Stimulated activated CD8-positive, alpha-beta memory T cell treated with anti-CD3 and anti-CD28 coated beads, Interleukin-7, amount 100 ng/mL, for 48 hours (primary cell): ENCODE results near the gene LRFN2.

Source experiments
- DNase-seq, 2 donors: peaks; one replicate each; pipeline ENCODE4 v3.0.0-alpha.2; 2020; ENCODE audit warnings: low read depth in 1 of 2; ENCODE audit errors: extremely low read depth in 1 of 2

The LRFN2 gene

DNA sequence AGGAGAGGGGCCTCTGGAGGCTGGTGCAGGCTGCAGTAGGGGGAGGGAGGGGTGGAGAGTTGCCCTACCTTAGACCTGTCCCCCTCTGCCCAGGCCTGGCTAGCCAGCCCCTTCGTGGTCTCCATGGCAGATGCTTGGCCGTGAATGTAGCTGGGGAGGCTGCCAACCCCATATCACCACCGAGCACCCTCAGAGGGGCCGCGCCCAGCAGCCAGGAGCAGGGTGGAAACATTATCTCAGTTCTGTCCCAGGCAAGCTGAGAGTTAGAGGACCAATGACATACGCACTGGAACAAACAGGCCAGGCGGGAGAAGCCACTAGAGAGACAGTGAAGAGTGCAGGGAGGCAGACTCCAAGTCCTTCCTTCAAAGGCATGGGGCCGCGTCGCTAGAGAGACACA lies 66.5 kb downstream of the LRFN2 start:
- DNase-seq, result no peak

DNA sequence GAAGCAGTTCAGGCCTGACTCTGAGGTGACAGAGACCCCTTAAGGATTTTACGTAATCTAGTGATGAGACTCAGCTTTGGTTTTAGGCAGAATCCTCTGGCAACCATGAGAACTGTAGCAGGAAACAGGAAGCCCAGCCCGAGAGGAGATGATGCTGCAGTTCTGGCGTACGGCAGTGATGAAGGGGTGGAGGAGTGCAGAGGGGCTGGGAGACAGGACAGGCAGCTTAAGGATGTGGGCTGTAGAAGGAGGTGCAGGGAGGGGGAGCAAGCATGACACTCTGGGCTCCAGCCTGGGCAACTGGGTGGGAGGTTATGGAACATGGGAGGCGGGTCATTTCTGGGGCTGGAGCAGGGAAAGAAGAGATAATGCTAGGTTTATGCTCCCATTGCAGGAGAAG lies 67.1 kb downstream of the LRFN2 start:
- no peak for DNase-seq

DNA sequence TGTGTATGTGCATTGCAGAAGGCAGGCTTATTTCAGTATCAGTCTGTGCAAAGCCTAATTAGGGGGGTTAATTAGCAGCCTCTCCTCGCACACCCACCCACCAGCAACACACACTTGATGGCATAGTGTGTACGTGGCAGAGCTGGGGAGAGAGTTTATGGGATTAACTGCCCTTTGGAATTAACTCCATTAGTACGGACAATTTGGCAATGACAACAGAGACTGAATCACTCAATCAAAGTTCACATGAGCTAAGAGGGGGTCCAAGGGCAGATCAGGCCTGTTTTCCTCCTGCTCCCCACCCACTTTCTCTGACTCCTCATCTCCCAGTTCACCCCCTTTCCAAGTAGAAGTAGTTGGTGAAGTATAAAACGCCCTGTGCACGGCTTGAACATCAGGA lies 69.5 kb downstream of the LRFN2 start:
- DNase-seq, result no peak

DNA sequence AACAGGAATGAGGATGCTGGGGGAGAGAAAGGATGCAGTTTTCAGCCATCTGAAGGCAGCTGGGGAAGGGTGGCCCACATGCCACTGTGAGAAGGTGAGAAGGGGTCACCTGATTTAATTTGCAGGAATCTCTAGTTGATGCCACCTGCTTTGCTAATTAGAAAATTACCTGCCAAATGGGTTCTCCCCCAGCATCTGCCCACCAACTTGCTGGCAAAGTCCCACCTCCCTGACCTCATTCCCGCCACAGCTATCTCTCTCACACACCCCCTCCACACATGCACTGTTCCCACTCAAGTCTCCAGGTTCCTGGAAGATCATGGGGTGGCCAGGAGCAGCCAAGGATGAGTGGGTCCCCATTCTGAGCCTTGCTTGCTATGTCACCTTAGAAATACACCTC lies 70.7 kb downstream of the LRFN2 start:
- DNase-seq, result no peak

DNA sequence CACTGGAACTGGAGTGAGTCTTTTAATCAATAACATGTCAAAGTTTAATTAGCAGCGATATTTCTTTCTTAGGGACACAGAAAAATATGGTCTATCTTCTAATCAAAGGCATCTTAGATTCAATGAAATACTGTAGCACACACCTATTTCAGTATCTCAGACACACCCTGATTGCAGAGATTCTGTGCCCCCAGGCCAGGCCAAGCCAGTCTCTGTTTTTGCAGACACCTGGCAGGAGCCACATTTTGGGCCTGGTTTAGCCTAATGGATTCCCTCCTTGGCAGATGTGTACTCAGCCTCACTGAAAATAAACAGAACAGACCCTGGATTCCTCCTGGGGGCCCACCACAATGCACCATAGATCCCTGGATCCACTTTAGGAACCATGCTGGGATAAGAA lies 74.8 kb downstream of the LRFN2 start:
- no peak for DNase-seq

DNA sequence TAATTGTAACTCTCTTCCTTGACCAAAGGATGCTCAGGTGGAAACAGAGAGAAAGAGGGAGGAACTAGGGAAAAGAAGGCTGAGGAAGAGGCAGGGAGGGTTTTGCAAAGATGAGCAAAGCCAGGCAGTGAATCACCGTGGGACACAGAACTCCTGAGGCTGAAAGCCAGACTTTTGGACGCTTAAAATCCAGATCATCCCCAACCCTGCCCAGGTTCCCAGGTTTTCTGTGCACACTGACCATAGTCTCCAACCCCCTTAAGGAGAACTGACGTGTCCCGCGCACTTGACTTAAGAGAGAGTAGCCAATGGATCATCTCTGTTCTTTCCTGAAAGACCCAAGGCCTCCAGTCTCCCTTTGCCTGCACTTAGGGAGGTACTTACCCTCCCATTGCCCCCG lies 75.3 kb downstream of the LRFN2 start:
- no peak for DNase-seq

DNA sequence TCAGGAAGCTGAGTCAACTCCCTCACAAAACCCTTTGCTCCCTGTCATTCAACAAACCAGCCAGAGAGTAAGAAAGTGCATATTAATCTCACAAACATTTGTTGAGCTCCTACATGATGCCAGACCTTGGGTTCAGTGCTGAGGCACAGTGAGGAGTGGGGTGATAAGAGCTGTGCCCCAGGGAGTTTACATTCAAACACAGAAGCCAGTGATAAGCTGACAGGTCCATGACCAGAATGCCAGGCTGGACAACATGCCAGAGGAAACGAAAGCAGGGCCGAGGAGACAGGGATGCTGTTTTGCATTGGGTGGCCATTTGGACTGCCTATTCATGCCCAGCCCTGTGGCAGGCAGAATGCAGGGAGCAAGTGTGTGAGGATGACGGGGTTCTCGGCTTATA lies 76.7 kb downstream of the LRFN2 start:
- no peak for DNase-seq

DNA sequence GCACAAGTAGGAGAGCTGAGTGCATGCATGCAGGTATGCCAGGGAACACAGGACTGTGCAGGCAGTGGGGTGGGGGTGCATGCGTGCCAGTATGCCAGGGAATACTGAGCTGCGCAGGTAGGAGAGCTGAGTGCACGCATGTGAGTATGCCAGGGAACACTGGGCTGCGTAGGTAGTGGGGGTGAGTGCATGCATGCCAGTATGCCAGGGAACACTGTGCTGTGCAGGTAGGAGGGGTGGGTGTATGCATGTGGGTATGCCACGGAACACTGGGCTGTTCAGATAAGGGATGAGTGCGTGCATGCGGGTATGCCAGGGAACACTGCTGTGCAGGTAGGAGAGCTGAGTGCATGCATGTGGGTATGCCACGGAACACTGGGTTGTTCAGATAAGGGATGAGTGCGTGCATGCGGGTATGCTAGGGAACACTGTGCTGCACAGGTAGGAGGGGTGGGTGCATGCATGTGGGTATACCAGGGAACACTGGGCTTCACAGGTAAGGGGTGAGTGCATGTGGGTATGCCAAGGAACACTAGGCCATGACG lies 77.4 kb downstream of the LRFN2 start:
- DNase-seq, result no peak

DNA sequence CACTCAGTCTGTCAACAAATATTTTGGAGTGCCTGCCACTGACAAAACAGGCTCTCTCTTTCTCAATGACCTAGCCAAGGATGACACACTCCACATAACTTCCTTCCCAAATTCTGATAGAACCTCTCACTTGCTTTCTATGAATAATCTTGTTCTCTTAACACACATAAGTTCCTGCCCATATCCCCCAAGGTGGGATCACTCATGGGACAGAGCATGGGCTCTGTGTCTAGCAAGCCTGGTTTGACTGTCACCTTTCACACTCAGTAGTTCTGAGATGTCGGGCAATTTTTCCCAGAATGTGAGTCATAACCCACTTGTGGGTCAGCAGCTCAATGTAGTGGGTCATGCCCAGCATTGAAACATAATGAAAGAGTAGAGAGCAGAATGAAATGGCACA lies 78.1 kb downstream of the LRFN2 start:
- no peak for DNase-seq

DNA sequence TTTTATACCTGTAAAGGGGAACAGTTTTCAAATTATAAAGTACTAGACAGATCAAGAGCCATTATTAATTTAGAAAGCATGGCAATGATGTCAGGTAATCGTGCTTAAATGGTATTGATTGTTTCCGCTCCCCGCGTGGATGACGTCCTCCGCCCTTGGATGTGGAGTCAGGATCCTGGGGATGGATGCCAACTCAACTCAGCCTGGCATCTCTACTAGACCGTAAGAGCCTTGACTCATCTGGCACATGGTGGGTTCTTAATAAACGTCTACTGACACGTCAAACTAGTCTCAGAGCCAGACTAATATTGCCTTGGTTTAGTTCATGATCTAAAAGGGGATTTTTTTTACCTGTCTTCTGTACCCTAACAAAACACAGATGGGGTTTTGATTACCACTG lies 80.2 kb downstream of the LRFN2 start:
- DNase-seq, result no peak

DNA sequence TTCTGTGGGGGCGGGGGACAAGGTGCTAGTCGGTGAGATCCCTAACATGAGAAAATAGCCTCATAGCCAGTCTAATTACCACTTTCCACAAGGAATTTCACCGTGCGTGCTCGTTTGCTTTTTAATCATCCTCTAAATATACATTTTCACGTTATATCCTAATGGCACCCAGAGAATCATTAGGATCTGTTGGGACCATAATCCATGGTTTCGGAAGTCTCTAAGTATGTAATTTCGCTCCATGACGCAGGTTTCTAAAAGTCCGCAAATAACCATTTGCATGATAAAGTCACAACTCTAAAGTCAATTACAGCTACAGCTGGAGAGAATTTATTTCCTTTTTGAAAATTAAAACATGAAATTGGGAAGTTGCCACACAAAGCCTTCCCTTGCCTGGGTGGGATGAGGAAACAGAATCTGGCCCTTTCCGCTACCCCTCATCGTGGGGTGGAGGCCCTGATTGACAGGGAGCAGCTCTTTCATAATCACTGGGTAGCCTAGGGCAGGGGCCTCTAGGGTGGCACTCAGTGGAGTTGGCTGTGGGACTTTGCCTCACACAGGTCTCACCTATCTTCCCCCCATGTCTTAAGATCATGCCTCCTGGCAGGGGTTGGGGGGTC lies 81.9 kb downstream of the LRFN2 start:
- DNase-seq, result no peak

DNA sequence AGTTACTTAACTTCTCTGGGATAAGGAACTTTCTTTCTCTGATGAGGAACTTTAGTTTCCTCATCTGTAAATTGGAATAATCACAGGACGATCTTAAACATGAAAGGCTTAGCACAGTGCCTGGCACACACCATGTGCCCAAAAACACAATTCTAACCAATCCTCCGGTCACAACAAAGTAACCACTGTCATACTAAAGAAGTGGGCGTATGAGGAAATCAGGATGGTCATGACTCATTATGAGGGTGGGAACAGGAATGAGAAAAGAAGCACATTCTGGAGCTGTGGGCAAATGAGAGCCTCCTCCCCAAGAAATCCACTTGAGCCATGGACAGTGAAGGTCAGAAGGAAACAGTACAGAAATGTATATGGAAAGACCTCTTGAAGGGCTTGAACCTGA lies 82.9 kb downstream of the LRFN2 start:
- no peak for DNase-seq

DNA sequence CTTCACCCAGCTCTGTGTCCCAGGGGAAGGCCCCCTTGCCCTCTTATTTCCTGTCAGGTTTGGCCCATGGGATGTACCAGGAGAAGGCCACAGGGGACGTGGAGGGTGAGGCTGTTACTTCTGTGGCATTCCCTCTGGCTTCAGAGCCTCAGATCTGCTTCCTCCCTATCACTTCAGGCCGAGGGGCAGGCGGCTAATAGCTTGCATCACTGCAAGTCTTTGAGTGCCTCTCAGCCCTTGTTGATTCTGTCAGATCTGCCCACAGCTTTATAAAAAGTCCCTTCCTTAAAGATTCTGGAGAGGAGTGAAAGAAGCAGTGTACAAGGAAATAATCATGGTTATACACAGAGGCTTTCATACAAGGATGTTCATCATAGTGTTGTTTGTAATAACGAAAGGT lies 86.9 kb downstream of the LRFN2 start:
- no peak for DNase-seq

DNA sequence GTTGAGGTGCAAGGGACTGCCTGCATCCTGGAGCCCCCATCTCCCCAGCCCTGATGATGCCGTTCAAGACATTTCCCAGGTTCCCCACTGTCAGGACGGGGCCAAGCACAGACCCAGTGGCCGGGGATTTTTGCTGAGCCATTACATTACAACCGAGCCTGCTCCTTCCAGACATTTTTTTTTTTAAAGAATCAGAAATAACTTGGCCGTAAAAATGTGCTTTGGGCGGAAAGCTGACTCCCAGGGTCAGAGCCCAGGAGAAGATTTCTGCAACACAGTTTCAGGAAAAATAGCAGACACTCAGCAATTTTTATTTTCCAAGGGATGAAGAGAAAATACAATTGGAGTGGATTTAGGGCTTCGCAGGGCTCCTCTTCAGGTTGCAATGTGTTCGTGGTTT lies 87.9 kb downstream of the LRFN2 start:
- DNase-seq, result no peak

DNA sequence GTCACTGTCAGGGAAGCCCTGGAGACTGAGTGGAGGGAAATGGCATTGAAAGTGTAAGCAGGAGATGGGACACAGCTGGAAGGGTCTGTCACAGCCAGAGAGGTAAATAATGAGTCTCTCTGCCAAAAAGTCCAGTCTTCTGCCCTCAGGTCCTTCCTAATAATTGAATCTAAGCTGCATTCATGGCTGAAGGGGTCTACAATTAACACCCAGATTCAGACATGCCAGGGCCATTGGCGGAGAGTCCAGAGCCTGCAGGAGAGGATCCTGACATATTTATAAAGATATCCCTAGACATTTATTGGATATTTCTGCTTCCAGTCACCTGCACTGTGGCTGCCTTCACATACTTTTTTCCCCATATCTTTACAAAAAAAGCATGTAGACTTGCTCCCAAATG lies 89.0 kb downstream of the LRFN2 start:
- DNase-seq, result no peak

DNA sequence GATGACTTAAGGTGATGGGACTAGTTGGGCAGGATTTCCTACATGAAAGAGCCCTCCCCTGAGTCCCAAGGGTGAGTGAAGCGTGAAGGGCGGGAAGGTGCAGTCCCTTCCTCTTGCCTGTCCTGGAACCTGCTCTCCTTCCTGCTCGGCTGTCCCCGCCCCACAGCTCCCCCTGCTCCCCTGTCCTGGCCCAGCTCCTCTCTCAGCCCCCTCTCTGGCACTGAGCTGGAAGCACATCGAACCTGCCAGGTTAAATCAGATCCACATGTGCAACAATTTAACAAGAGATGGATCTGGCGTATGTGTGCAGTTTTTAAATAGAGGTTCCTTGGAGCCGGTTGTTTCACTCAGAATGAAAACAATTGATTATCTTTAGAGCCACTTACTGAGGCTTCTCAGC lies 95.0 kb downstream of the LRFN2 start:
- DNase-seq, result no peak

DNA sequence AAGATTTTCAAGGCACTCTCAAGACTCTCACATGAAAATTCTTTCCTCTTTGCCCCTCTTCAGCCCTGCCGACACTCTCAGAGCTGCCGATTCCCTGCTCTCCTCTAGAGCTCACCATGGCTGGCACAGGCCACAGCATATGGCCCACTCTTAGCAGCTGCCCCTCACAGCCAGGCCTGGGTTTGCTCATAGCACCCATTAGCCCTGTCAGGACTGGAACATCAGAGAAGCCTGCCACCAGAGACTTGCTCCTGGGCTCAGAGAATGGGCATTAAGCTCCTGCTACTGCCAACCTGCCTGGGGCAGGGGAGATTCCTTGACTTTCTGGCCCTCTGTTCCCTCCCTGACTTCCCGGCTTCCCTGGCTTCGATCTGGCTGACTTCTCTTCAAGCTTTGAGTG lies 96.7 kb downstream of the LRFN2 start:
- DNase-seq, result no peak

DNA sequence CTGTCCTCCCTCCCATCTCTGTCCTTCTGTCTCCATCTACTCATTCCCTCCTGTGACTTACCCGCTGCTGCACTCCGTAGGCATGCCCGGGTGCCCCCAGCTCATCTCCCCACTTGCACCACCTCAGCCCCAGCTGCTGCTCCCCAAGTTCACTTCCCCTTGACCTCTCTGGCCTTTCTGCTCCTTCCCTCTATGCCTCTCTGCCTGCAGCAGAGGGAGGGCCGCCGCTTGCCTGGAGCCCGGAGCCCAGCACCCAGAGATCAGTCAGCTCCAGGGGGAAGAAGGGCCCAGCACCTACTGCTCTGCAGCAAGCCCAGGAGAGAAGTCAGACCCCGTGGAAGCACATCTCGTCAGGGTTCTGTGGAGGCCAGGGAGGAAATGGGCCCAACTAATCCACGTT lies 97.4 kb downstream of the LRFN2 start:
- DNase-seq, result no peak

DNA sequence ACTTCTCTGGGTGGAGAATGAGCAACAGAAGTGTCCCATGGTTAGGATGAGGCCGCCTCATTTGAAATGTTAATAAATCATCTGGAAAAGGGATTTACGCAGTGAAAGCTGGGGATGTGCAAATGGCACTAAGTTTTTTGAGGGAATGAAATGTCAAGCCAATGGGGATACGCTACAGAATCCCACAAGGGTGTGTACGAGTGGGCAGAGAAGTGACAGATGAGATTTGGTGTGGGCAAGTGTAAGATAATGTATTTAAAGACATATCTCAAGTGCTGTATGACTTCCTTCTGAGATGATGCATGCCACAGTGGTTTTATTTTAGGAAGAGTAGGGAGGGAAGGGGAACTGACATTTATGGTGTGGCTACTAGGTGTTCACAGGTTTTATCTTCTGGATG lies 100.6 kb downstream of the LRFN2 start:
- no peak for DNase-seq

DNA sequence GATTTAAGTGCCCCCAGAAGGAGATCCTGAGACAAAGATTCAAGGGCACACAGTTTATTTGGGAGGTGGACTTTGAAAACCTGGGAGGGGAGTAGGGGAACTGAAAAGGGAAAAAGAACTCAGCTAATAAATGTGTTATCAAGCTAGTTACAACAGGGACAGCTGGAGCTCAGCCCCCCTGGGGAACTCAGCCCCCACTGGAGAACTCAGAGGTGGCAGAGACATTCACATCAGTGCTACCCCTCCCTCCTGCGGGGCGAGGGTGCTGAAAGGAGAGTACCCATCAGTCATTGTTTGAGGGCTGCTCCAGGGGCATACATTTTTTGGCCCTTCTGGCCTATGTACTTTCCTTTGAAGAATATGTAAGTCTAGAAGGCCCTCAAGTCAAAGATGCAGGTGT lies 101.4 kb downstream of the LRFN2 start:
- DNase-seq, result no peak

DNA sequence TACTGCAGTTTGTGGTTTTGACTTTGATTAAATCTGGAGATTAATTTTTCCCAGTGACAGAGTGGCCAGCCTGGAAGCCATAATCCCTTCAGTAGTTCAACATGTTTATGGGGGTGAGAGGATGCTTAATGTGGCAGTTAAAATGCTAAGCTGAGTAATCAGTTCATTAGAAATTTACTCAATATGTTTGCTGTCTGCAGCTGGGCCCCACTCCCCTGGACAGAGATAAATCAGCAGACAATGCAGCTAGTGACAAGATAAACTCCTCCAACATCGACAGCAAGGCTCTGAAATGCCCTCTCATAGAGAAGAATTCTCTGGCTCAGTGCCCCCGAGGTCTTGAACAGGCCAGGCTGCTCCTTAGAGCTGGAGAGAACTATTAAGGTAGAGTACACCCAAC lies 101.9 kb downstream of the LRFN2 start:
- DNase-seq, result no peak

DNA sequence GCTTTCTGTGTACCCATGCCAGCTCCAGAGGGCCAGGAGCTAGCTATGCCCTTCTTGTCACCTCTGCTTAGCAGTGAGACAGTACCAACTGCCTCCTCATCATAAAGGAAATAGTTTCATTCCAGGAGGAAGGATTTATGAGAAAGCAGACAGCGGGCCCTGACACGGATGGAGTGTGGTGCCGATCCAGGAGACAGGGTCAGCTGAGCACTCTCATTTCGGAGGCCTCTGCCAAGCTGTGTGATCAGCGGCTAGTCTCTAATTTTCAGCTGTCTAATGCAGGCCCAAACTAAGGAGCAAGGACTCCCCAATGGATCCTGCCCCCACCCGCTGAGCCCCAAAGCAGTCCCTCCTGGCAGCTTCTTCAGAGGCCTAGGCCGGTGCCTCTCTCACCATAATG lies 103.1 kb downstream of the LRFN2 start:
- DNase-seq, result no peak

DNA sequence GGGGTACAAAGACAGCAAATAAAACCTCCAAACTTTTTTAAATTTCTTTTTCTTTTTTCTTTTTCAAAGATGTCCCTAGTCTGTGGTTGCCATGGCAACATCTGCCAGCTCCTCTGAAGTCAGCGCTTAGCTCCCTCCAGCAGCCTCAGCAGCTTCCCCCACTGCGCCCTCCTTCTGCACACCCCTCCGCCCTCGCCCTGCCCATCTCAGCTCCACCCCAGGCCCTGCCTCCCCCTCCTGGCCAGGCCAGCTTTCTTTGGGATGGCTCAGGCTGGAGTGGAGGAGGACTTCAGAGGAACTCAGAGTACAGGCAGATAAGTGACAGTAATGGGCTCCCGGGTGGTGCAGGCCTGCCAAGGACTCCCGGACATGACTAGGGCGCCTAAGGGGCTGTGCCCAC lies 104.6 kb downstream of the LRFN2 start:
- no peak for DNase-seq
